Esophagus muscularis mucosa (tissue), 4 donors: ENCODE data around the gene WDFY2. TPM values are rescaled to one million over a fixed set of nuclear protein-coding genes. Genes with fewer than 3 reads are reported as not detected.

Source experiments
- DNase-seq: peaks from one replicate; pipeline ENCODE4 v3.0.0-alpha.2; 2017; ENCODE audit errors: extremely low spot score
- H3K27ac ChIP-seq, 4 donors: fragments of 200-600 bp; sonication (generic); replicated peaks in 1 of 4; 1 replicate in 3 of 4; 2 replicates in 1 of 4; pipeline ENCODE4 v1.5.1; 2016 to 2019; ENCODE audit warnings: mild to moderate bottlenecking in 1 of 4
- H3K27me3 ChIP-seq, 4 donors: fragments of 200-600 bp; sonication (generic); one replicate each; pipeline versions ENCODE4 v1.5.1 to v1.6.0; 2016 to 2019
- H3K36me3 ChIP-seq, 4 donors: fragments of 200-600 bp; sonication (generic); one replicate each; pipeline ENCODE4 v1.5.1; 2016 to 2019
- H3K4me1 ChIP-seq, 4 donors: fragments of 200-600 bp; sonication (generic); one replicate each; pipeline ENCODE4 v1.5.1; 2016 to 2019
- H3K4me3 ChIP-seq, 4 donors: fragments of 200-600 bp; sonication (generic); 1 replicate in 2 of 4; 2 replicates in 2 of 4; pipeline ENCODE4 v1.5.1; 2016 to 2019; ENCODE audit warnings: mild to moderate bottlenecking in 4 of 4, moderate library complexity in 1 of 4
- H3K9me3 ChIP-seq, 4 donors: fragments of 200-600 bp; sonication (generic); 1 replicate in 3 of 4; 2 replicates in 1 of 4; pipeline ENCODE4 v1.5.1; 2016 to 2019
- CTCF ChIP-seq, 3 experiments: fragments of 200-600 bp in 2 of 3; fragments of 450-650 bp in 1 of 3; sonication (generic) in 2 of 3; IDR thresholded peaks; one replicate each; pipeline ENCODE4 v1.5.1; 2017 to 2019; ENCODE audit warnings: antibody characterized with exemption in 3 of 3, mild to moderate bottlenecking in 2 of 3, moderate library complexity in 1 of 3
- EP300 ChIP-seq: sonication (generic); formaldehyde crosslinking; IDR thresholded peaks from one replicate; pipeline ENCODE4 v1.6.1; 2017; ENCODE audit warnings: antibody characterized with exemption
- POLR2A ChIP-seq: fragments of 450-650 bp; IDR thresholded peaks from one replicate; pipeline ENCODE4 v1.6.1; 2017; ENCODE audit warnings: antibody characterized with exemption, moderate library complexity, mild to moderate bottlenecking, low read depth
- POLR2AphosphoS5 ChIP-seq, 2 donors: sonication (generic); formaldehyde crosslinking; IDR thresholded peaks; one replicate each; pipeline ENCODE4 v1.6.1; 2017; ENCODE audit warnings: antibody characterized with exemption in 2 of 2
- WGBS: methylation state at CpG from one replicate; pipeline ENCODE4 v1.1.5; 2018; 5-methylcytosine and 5-hydroxymethylcytosine counted together
- intact Hi-C: fragments of 100-400 bp; cut with DNase I; formaldehyde crosslinking; loops from one replicate; pipeline ENCODE4 v1.15.1; 2023
- total RNA-seq, 4 donors: library from RNA; depleted of rRNA; stranded (reverse); fragments of >200 nt; gene quantifications; one replicate each; pipeline versions ENCODE4 v1.1.0 to v1.2.1, GENCODE V29; 2016

WDFY2 gene
- total RNA-seq, 4 donors from 2014 or later = 4.7 to 8.7 (median 5.7) TPM

GRCh38 chr13:51668580-51669195, 84.4 kb downstream of the WDFY2 start:
- H3K27me3 ChIP-seq = no peaks in the 10 kb centered on the region
- 68% methylated on average over 6 of the region's 6 CpGs for WGBS
- H3K4me1 ChIP-seq = peaks cover 0 to 15% (median 8%) of the 10 kb centered on the region in 4 donors
- H3K4me3 ChIP-seq = no peak overlapping the region
- H3K27ac ChIP-seq = no peak overlapping the region
- TF ChIP-seq POLR2AphosphoS5 (IDR thresholded peaks at IDR 0.05) (no peak), POLR2A (no peak), EP300 (no peak), CTCF (IDR thresholded peaks at IDR 0.05) (no peak)
- no peak for DNase-seq
- H3K36me3 ChIP-seq = no peaks in the 10 kb centered on the region
- intact Hi-C loops = no loop called here
- H3K9me3 ChIP-seq = no peaks in the 10 kb centered on the region

- WGBS = 75% methylated on average over 2 of the region's 2 CpGs
- DNase-seq = no peak
- intact Hi-C loops = no loop called here
- H3K27ac ChIP-seq = no peak overlapping the region
- H3K9me3 ChIP-seq = no peaks in the 10 kb centered on the region
- TF ChIP-seq EP300 (no peak), POLR2AphosphoS5 (IDR thresholded peaks at IDR 0.05) (no peak), POLR2A (no peak), CTCF (IDR thresholded peaks at IDR 0.05) (no peak)
- no peak overlapping the region for H3K4me3 ChIP-seq
- peaks cover 5 to 16% (median 6%) of the 10 kb centered on the region in 4 donors for H3K4me1 ChIP-seq
- H3K36me3 ChIP-seq = no peaks in the 10 kb centered on the region
- H3K27me3 ChIP-seq = no peaks in the 10 kb centered on the region
Observed at GRCh38 chr13:51673165-51673564, 88.9 kb downstream of the WDFY2 start.

GRCh38 chr13:51674276-51674675, 90.0 kb downstream of the WDFY2 start:
- Histone ChIP-seq H3K36me3 (no peaks in the 10 kb centered on the region), H3K4me3 (no peak overlapping the region), H3K27me3 (no peaks in the 10 kb centered on the region), H3K27ac (no peak overlapping the region), H3K9me3 (no peaks in the 10 kb centered on the region), H3K4me1 (peaks cover under 1 to 16% (median 6%) of the 10 kb centered on the region in 4 donors)
- no peak for DNase-seq
- TF ChIP-seq POLR2A (no peak), POLR2AphosphoS5 (IDR thresholded peaks at IDR 0.05) (no peak), CTCF (IDR thresholded peaks at IDR 0.05) (no peak), EP300 (no peak)
- 95% methylated on average over 5 of the region's 5 CpGs for WGBS
- intact Hi-C loops = no loop called here

GRCh38 chr13:51675385-51675784, 91.1 kb downstream of the WDFY2 start:
- no peak for DNase-seq
- Histone ChIP-seq H3K4me3 (no peak overlapping the region), H3K9me3 (no peaks in the 10 kb centered on the region), H3K36me3 (no peaks in the 10 kb centered on the region), H3K27me3 (no peaks in the 10 kb centered on the region), H3K4me1 (peaks cover 0 to 11% (median 6%) of the 10 kb centered on the region in 4 donors), H3K27ac (no peak overlapping the region)
- TF ChIP-seq CTCF (IDR thresholded peaks at IDR 0.05) = no peak
- no peak for TF ChIP-seq POLR2AphosphoS5 (IDR thresholded peaks at IDR 0.05)
- TF ChIP-seq EP300 = no peak
- no peak for TF ChIP-seq POLR2A
- intact Hi-C loops = no loop called here
- WGBS = 91% methylated on average over 1 of the region's 1 CpG

- 100% methylated on average over 3 of the region's 3 CpGs for WGBS
- no peak for TF ChIP-seq CTCF (IDR thresholded peaks at IDR 0.05)
- no peak for TF ChIP-seq EP300
- TF ChIP-seq POLR2AphosphoS5 (IDR thresholded peaks at IDR 0.05) = no peak
- no peak for TF ChIP-seq POLR2A
- Histone ChIP-seq H3K9me3 (no peaks in the 10 kb centered on the region), H3K4me3 (no peak overlapping the region), H3K36me3 (no peaks in the 10 kb centered on the region), H3K27me3 (no peaks in the 10 kb centered on the region), H3K4me1 (peaks cover 0 to 11% (median 6%) of the 10 kb centered on the region in 4 donors), H3K27ac (no peak overlapping the region)
- no peak for DNase-seq
- intact Hi-C loops = no loop called here
Observed at GRCh38 chr13:51675877-51676276, 91.6 kb downstream of the WDFY2 start.
